Measurements from ENCODE around the gene SUPT3H. TPM values are rescaled to one million over a fixed set of nuclear protein-coding genes. Genes with fewer than 3 reads are reported as not detected.

Gene SUPT3H
- total and polyA plus RNA-seq, 2 of the 13 experiments (the other 11 are each of a cell fraction or from before 2014, with no cell fraction given) = 11.9 to 36.1 TPM

- in situ Hi-C loops (cut with HindIII; ENCODE audit: extremely low pct_ligation_motif_present, low pct_unique_long_range_greater_than_20kb) (no loop called here), intact Hi-C loops (cut with micrococcal nuclease; ENCODE audit: unreplicated experiment) (no loop called here)
- DNase-seq (ENCODE audit: low spot score) = no peak
- ChIA-PET POLR2A (interaction anchor here (0.7 kb wide), 1 partner anchor 32 kb away, joined by 3 read pairs; no protein-coding TSS in a partner anchor), CTCF (ENCODE audit: low intra/inter-chr PET ratio, low total read pairs) (no interaction called here)
- Histone ChIP-seq H3K4me3 (replicated peaks in 1 of 3; ENCODE audit: insufficient read depth in 1 of 3, low read depth in 2 of 3, low read length in 3 of 3) (no peak overlapping the region), H2AFZ (ENCODE audit: low read length) (no peak overlapping the region), H3K4me2 (ENCODE audit: low read depth, low read length) (no peak overlapping the region), H4K20me1 (ENCODE audit: insufficient read depth, low read length) (no peaks in the 10 kb centered on the region), H3K9ac (ENCODE audit: insufficient read depth, low read depth, low read length) (no peak overlapping the region), H3K9me3 (ENCODE audit: low read length) (no peaks in the 10 kb centered on the region), H3K27ac (ENCODE audit: extremely low read length, insufficient read depth, low read length) (no peak overlapping the region), H3K27me3 (ENCODE audit: control insufficient read depth in 1 of 2, insufficient read depth in 2 of 2, low read length in 2 of 2) (no peaks in the 10 kb centered on the region), H3K36me3 (replicated peaks in 1 of 2; ENCODE audit: control insufficient read depth in 1 of 2, insufficient read depth in 2 of 2, low read length in 2 of 2) (no peaks in the 10 kb centered on the region; a peak in 1 of 5 replicates), H3K79me2 (ENCODE audit: insufficient read depth, low read length) (no peaks in the 10 kb centered on the region), H3K4me1 (ENCODE audit: insufficient read depth, low read length) (no peaks in the 10 kb centered on the region)
- WGBS (ENCODE audit: low lambda C conversion rate) = 80% methylated on average over 2 of the region's 2 CpGs
- TF ChIP-seq XRCC5 (optimal IDR thresholded peaks at IDR 0.05; ENCODE audit: low read length) (no peak), ELF4 (CRISPR knock-in tag; IDR thresholded peaks at IDR 0.05; ENCODE audit: borderline replicate concordance) (no peak), HNRNPK (IDR thresholded peaks at IDR 0.05; ENCODE audit: low read depth, low read length, poor library complexity, severe bottlenecking) (no peak), NRL (CRISPR knock-in tag; IDR thresholded peaks at IDR 0.05; ENCODE audit: borderline replicate concordance) (no peak), ZBTB25 (CRISPR knock-in tag; IDR thresholded peaks at IDR 0.05) (no peak), HMGA1 (CRISPR knock-in tag; conservative IDR thresholded peaks at IDR 0.05) (no peak), YEATS2 (CRISPR knock-in tag; IDR thresholded peaks at IDR 0.05; ENCODE audit: borderline replicate concordance) (no peak), THRA (CRISPR knock-in tag; IDR thresholded peaks at IDR 0.05; ENCODE audit: borderline replicate concordance) (no peak), RBFOX2 (IDR thresholded peaks at IDR 0.05; ENCODE audit: low read depth, low read length) (no peak), HNF4A (CRISPR knock-in tag; IDR thresholded peaks at IDR 0.05) (no peak), POLR2AphosphoS5 (IDR thresholded peaks at IDR 0.05; ENCODE audit: low read depth, low read length) (no peak), RFXANK (CRISPR knock-in tag; IDR thresholded peaks at IDR 0.05) (no peak), MYC (CRISPR knock-in tag; IDR thresholded peaks at IDR 0.05; ENCODE audit: borderline replicate concordance) (no peak)
- no peak for FAIRE-seq
- no TSS peak for BruUV-seq (replicated peaks)
- no peak for ATAC-seq
These were observed 32.8 kb downstream of the SUPT3H start for GRCh38 chr6:45344900-45345299.

Measured in HepG2 (cell line).